Fibroblast of the aortic adventitia (primary cell): ENCODE results near the gene LZTFL1. TPM values are rescaled to one million over a fixed set of nuclear protein-coding genes. Genes with fewer than 3 reads are reported as not detected.
A peak's percentile ranks its signal among the peaks of the same experiment; 100 is the strongest.

ENCODE experiments used
- DNase-seq: peaks from one replicate; pipeline ENCODE4 v3.0.0-alpha.2; 2010; ENCODE audit warnings: low read depth
- H3K4me3 ChIP-seq: 2 replicates; pipeline ENCODE4 v1.5.1; 2011; ENCODE audit warnings: low read depth, mild to moderate bottlenecking, control low read depth, low read length, moderate library complexity
- total RNA-seq: library from RNA; depleted of rRNA; stranded (reverse); fragments of >200 nt; gene quantifications from 2 replicates; pipeline ENCODE4 v1.2.3, GENCODE V29; 2012; ENCODE audit warnings: low replicate concordance
- TF ChIP-seq, protein P1 (sequence below): IDR thresholded peaks from 2 replicates; pipeline ENCODE4 v1.5.1; 2011; ENCODE audit warnings: mild to moderate bottlenecking, low read length, control low read depth, inconsistent platforms; ENCODE audit not compliant: insufficient read depth

LZTFL1 gene, protein sequence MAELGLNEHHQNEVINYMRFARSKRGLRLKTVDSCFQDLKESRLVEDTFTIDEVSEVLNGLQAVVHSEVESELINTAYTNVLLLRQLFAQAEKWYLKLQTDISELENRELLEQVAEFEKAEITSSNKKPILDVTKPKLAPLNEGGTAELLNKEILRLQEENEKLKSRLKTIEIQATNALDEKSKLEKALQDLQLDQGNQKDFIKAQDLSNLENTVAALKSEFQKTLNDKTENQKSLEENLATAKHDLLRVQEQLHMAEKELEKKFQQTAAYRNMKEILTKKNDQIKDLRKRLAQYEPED
- total RNA-seq, result 11.4 and 24.1 TPM in 2 replicates

DNA sequence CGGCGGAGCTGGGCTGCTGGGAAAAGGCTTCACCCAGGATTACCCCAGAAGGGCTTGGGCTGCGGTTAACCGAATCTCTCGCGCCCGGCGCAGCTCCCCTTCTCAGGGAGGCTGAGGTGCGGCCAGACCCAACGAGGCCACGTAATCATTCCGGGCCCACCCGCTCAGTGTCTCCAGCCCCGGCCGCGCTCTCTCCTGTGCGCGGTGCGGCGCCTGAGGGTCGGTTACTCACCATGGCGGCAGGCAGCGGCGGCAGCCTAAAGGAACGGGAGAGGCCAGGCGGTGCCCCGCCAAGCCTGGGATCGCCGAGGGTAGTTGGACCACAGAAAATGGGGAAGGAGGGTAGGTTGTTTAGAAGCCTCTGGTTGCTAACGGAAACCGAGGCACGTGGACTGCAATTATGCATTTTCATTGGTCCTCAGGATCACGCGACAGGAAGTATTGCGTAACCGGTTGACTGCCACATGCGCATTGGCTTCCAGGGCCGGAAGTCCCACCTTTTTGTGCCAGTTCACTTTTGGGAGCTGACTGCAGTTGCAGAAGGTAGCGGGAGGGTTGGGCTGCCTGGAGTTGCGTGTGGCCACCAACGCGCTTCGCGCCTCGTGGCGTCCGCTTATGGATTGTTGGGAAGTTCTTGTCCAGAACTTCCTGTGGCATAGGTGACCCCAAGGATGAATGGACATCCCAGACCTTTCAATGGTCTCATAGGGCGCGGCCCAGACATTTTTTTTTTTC lies at the start of gene LZTFL1:
LZTFL1 (minus strand) TSS at position 363 of the 735 bp plus-strand sequence; CDS start at position 235, 128 bp downstream.
- peak within 1 kb of the TSS; percentile 95 for H3K4me3 ChIP-seq
- DNase-seq, result peak; percentile 98
- TF ChIP-seq, protein P1, sequence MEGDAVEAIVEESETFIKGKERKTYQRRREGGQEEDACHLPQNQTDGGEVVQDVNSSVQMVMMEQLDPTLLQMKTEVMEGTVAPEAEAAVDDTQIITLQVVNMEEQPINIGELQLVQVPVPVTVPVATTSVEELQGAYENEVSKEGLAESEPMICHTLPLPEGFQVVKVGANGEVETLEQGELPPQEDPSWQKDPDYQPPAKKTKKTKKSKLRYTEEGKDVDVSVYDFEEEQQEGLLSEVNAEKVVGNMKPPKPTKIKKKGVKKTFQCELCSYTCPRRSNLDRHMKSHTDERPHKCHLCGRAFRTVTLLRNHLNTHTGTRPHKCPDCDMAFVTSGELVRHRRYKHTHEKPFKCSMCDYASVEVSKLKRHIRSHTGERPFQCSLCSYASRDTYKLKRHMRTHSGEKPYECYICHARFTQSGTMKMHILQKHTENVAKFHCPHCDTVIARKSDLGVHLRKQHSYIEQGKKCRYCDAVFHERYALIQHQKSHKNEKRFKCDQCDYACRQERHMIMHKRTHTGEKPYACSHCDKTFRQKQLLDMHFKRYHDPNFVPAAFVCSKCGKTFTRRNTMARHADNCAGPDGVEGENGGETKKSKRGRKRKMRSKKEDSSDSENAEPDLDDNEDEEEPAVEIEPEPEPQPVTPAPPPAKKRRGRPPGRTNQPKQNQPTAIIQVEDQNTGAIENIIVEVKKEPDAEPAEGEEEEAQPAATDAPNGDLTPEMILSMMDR, result no peak

DNA sequence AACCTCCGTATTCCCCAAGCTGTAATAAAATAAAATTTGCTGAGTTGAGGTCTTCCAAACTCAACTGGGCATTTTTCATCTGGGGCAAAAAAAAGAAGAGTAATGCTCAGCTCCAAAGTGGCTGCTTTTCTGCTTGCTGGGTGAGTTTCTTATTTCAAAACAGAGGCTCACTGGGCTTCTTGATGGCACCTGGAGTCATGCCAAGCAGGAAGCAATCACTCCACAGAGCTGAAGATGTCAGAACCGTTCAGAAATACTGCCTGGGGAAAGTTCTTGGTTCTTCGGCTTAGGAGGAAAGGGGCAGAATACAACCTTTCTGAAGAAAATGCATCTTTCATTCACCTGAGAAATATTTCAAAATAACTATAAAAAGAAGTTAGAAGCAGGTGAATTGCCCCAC lies 48.5 kb upstream of the LZTFL1 start:
- TF ChIP-seq, protein P1, result no peak
- no peak overlapping the region for H3K4me3 ChIP-seq
- DNase-seq, result no peak

DNA sequence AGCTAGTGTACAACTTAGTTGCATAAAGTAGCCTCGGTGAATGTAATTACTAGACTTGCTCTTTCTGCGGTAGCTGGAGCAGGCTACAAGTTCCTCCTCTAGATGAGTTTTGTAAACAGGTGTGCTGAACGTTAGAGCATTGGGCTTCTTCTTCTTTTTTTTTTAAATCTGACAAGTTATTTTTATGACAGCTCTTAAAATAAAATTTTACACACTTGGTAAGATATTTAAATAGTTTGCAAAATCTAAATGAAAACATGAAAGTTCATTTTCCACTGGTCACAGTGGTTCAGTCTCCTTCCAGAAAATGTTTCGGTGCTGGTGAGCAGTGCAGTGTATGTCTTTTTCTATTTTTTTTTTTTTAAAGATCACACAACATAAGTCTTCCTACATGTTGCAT lies 47.4 kb upstream of the LZTFL1 start:
- TF ChIP-seq, protein P1, result no peak
- H3K4me3 ChIP-seq, result no peak overlapping the region
- DNase-seq, result no peak

DNA sequence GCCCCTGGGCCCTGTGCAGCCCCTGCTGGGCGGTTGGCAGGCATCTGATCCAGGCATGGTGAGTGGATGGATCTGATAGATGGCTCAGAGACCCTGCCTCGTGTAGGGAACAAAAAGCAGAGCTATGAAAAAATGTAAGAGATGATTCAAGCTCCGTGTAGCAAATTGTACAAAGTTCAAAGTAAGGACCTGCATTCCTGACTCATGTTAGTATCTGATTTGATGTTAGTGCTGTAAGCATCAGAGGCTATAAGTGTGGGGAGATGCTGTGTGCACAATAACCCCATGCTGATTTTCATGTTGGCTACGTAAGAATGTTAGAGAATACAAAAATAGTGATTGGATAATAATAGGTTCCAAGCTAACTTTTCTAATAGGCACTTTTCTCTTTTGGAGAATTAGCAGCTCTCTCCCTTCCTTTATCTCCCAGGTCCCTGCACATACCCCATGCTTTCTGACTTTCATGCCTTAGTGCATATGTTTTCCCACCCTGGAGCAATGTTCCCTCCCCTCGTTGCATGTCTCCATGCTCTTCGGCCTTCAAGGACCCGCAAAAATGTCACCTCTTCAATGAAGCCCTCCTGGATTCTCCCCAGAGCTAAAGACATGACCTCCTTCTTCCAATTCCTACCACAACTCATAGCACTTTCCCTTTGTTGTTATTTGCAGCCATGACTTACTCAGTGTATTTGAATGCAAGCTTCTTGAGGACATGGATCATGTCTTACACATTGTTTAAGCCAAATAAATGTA lies 46.0 kb upstream of the LZTFL1 start:
- H3K4me3 ChIP-seq, result no peak overlapping the region
- DNase-seq, result no peak
- TF ChIP-seq, protein P1, result no peak

DNA sequence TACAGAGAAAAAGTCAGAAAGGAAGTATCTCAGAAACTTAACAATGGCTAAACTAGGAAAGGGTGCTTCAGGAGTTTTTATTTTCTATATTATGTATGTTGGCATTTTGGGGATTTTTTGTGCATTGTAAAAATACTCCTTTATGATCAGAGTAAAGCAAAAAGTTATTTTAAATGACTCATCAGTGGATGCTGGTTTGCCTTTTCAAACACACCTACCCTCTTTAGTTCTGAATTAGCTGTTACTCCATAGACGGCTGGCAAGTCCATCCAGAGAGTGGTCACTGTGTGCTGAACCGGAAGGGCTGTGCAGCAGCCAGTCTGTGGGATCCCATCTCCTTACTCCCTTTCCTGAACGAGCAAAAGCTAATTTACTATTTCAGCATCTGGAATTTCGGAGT lies 45.4 kb upstream of the LZTFL1 start:
- TF ChIP-seq, protein P1, result no peak
- no peak for DNase-seq
- no peak overlapping the region for H3K4me3 ChIP-seq

DNA sequence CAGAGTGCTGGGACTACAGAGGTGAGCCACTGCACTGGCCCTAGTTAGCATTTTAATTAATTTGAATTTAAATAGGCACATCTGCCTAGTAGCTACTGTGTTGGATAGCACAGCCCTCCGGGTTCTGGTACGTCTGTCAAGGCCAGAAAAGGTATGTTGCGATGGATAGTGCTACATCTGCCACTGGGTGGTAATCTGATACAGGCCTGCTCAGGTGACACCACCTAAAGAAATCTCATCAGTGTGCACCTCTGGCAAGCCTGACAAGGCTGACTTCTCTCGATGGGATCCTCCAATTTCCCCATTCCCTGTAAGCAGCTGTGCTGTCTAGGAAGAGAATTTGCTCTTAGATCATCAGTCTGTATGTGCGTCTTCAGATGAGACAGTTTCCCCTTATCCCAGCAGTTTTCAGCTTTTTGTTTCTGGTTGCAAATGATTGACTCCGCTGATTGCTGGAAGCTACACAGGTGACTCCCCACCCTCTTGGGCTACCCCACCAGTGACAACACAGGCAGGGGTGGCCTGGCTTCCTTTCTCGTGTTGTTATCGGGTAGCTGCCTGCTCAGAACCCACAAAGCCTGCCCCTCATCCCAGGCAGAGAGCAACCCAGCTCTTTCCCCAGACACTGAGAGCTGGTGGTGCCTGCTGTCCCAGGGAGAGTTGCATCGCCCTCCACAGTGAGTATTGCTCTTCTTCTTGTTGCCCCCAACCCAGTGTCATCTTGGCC lies 44.2 kb upstream of the LZTFL1 start, which contains the start of gene CCR9:
CCR9 (plus strand) TSS at position 565 of the 727 bp plus-strand sequence. CDS start 8,391 bp downstream, outside the sequence.
- TF ChIP-seq, protein P1, result no peak
- no peak within 1 kb of the TSS for H3K4me3 ChIP-seq
- DNase-seq, result no peak
